NT2/D1 (cell line): ENCODE measurements around the gene ZMAT5.

ENCODE experiments used
- DNase-seq: peaks from one replicate; pipeline ENCODE4 v3.0.0-alpha.2; 2011; ENCODE audit warnings: low read depth, low spot score
- H3K27me3 ChIP-seq: 2 replicates; pipeline ENCODE4 v1.6.0; 2011; ENCODE audit warnings: mild to moderate bottlenecking; ENCODE audit not compliant: insufficient read length, insufficient read depth
- H3K36me3 ChIP-seq: 2 replicates; pipeline ENCODE4 v1.6.1; 2011; ENCODE audit warnings: mild to moderate bottlenecking, low read length, mixed read lengths; ENCODE audit not compliant: insufficient read depth, insufficient read length
- H3K4me1 ChIP-seq: 2 replicates; pipeline ENCODE4 v1.5.1; 2011; ENCODE audit not compliant: insufficient read depth, insufficient read length
- H3K4me3 ChIP-seq: 2 replicates; pipeline ENCODE4 v1.5.1; 2011; ENCODE audit warnings: low read depth; ENCODE audit not compliant: insufficient read length
- H3K9ac ChIP-seq: 2 replicates; pipeline ENCODE4 v1.6.0; 2011; ENCODE audit warnings: low read depth; ENCODE audit not compliant: insufficient read length
- H3K9me3 ChIP-seq: 2 replicates; pipeline ENCODE4 v1.5.1; 2011; ENCODE audit warnings: mild to moderate bottlenecking, low read length; ENCODE audit not compliant: insufficient read depth
- SUZ12 ChIP-seq: IDR thresholded peaks from 2 replicates; pipeline ENCODE4 v1.6.1; 2011; ENCODE audit not compliant: insufficient read length, insufficient read depth; ENCODE audit errors: extremely low read depth
- YY1 ChIP-seq: IDR thresholded peaks from 2 replicates; pipeline ENCODE4 v1.6.1; 2011; ENCODE audit not compliant: insufficient read length, insufficient read depth
- ZNF274 ChIP-seq: IDR thresholded peaks from 2 replicates; pipeline ENCODE4 v1.6.1; 2011; ENCODE audit warnings: mild to moderate bottlenecking, low read depth, low read length

ZMAT5 gene

DNA sequence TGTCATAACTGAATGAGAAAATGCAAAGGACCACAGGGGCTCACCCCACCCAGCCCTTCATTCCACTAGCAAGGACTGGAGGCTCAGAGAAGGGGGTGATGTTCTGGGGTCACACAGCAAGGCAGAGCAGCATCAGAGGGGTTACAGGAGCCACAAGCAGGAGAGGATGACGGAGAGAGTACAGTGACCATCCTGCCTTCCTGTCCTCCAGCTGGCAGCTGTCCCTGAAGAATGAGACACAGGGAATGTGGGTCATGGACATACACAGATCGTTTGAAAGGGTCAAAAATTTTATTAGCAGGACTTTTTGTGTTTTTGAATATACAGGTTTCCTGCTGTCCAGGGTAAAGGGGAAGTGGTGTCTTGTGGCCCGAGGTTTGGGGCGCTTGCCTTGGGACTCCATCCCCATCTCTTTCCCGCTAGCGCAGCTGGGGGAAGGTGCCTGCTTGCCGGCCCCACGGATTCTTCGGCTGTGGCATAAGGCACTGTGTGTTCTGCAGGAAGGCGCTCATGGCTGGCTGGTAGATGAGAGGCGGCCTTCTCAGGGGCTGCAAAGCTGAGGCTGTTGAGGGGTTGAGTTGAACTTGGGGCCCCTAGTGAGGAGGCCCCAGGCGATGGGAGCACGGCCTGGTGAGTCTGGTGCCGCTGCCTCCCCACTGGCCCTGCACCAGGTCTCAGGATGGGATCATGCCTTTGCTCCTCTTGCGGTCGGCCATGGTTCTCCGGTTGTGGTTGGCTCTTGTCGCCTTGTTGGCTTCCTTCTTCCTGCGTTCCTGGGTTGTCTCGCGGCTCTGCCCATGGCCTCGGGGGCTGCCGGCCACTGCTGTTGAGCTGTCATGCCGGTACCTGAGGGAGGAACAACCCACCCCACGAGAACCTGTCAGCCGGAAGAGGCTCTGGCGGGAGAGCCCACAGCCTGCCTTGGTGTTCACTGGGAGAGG, 21.8 kb upstream of the ZMAT5 start:
- Histone ChIP-seq H3K9ac (no peak overlapping the region), H3K27me3 (no peaks in the 10 kb centered on the region), H3K4me3 (no peak overlapping the region), H3K4me1 (peaks cover 8% of the 10 kb centered on the region), H3K36me3 (peaks cover 62% of the 10 kb centered on the region), H3K9me3 (no peaks in the 10 kb centered on the region)
- no peak for TF ChIP-seq ZNF274
- TF ChIP-seq YY1, result no peak
- TF ChIP-seq SUZ12, result no peak
- no peak for DNase-seq

- Histone ChIP-seq H3K4me3 (no peak overlapping the region), H3K27me3 (no peaks in the 10 kb centered on the region), H3K9me3 (no peaks in the 10 kb centered on the region), H3K36me3 (peaks cover 50% of the 10 kb centered on the region), H3K4me1 (peaks cover 10% of the 10 kb centered on the region), H3K9ac (no peak overlapping the region)
- no peak for DNase-seq
- no peak for TF ChIP-seq SUZ12
Observed at GRCh38 chr22:29787371-29787980, 20.7 kb upstream of the ZMAT5 start.

GRCh38 chr22:29786031-29786430, 19.2 kb upstream of the ZMAT5 start:
- Histone ChIP-seq H3K9ac (no peak overlapping the region), H3K27me3 (no peaks in the 10 kb centered on the region)
- TF ChIP-seq ZNF274 (no peak), SUZ12 (no peak), YY1 (no peak)

GRCh38 chr22:29784451-29785361, 17.9 kb upstream of the ZMAT5 start:
- peaks cover 16% of the 10 kb centered on the region for H3K4me1 ChIP-seq
- peaks cover 29% of the 10 kb centered on the region for H3K36me3 ChIP-seq
- TF ChIP-seq YY1 (no peak), SUZ12 (no peak), ZNF274 (no peak)
- no peaks in the 10 kb centered on the region for H3K9me3 ChIP-seq
- no peak overlapping the region for H3K4me3 ChIP-seq
- DNase-seq, result no peak
- no peak overlapping the region for H3K9ac ChIP-seq
- no peaks in the 10 kb centered on the region for H3K27me3 ChIP-seq

More at GRCh38 chr22:29786031-29786430, 19.2 kb upstream of the ZMAT5 start:
- DNase-seq, result no peak
- peaks cover 42% of the 10 kb centered on the region for H3K36me3 ChIP-seq
- H3K4me3 ChIP-seq, result no peak overlapping the region
- peaks cover 11% of the 10 kb centered on the region for H3K4me1 ChIP-seq
- H3K9me3 ChIP-seq, result no peaks in the 10 kb centered on the region

GRCh38 chr22:29782061-29782845, 15.4 kb upstream of the ZMAT5 start:
- Histone ChIP-seq H3K27me3 (no peaks in the 10 kb centered on the region), H3K9ac (no peak overlapping the region), H3K4me3 (no peak overlapping the region), H3K36me3 (peaks cover 5% of the 10 kb centered on the region), H3K4me1 (peaks cover 12% of the 10 kb centered on the region), H3K9me3 (no peaks in the 10 kb centered on the region)
- no peak for TF ChIP-seq YY1
- TF ChIP-seq SUZ12, result no peak
- TF ChIP-seq ZNF274, result no peak
- DNase-seq, result no peak

DNA sequence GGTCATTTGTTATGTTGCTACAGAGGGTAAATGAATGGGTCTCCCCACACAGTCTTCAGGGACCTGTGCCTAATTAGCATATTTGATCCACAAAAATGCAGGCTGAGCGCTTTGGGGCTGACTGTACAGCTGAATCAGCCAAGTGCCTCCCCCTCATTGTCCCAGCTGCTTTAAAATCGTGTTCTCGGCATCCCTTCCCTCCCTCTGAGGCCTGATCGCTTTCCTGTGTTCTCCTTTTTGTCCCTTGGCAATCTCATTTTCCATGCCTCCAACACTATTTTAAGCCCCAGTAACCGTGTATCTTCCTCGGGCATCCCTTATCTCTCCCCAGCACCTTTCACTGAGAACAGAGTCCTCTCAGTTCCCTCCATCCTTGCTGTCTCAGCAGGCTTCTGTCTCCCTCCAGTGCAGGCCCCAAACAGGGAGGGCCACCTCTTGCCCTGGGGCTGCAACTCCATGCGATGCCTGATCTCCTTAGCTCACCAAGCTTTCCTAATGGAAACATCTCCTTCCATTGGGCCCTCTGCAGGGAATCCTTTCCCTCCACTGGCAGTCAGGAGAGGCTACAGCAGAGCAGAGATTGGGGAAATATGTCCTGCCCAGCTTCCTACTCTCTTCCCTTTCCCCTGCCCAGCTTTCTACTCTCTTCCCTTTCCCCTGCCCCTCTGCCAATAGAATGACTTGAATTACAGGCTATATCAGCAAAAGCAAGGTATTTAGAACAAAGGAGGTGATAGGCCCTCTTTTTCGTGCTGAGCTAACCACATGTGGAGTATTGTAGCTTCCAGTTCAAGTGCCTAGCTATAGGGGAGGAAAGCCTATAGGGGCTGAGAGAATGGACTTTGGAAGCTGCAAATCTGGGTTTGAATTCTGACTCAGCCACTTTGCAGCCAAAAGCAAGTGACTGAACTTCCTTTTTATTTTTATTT, 14.2 kb upstream of the ZMAT5 start:
- Histone ChIP-seq H3K4me1 (peaks cover 12% of the 10 kb centered on the region), H3K9me3 (no peaks in the 10 kb centered on the region), H3K9ac (peak overlapping the region; percentile 36), H3K4me3 (no peak overlapping the region), H3K27me3 (no peaks in the 10 kb centered on the region), H3K36me3 (peaks cover under 1% of the 10 kb centered on the region)
- no peak for DNase-seq
- no peak for TF ChIP-seq ZNF274
- no peak for TF ChIP-seq YY1
- no peak for TF ChIP-seq SUZ12
